Dermis blood vessel endothelial cell (primary cell): ENCODE results near the gene DUXB. TPM values are rescaled to one million over a fixed set of nuclear protein-coding genes. Genes with fewer than 3 reads are reported as not detected.

Experiments used
- DNase-seq: peaks from one replicate; pipeline ENCODE4 v3.0.0; 2010
- total RNA-seq: library from RNA; depleted of rRNA; stranded (reverse); fragments of >200 nt; gene quantifications from 2 replicates; pipeline ENCODE4 v1.2.3, GENCODE V29; 2014

The DUXB gene
- not detected in 2 replicates for total RNA-seq

- DNase-seq: no peak
These were observed at the start of gene DUXB for GRCh38 chr16:75701361-75701760. DUXB (minus strand) TSS chr16:75701461; CDS start chr16:75701418, 43 bp downstream.

- no peak for DNase-seq
These were observed 49.3 kb upstream of the DUXB start for GRCh38 chr16:75750528-75750927.

GRCh38 chr16:75746359-75746758 lies 45.1 kb upstream of the DUXB start:
- no peak for DNase-seq

- no peak for DNase-seq
These were observed 44.6 kb upstream of the DUXB start for GRCh38 chr16:75745823-75746222.

GRCh38 chr16:75745242-75745641 lies 44.0 kb upstream of the DUXB start:
- no peak for DNase-seq

- no peak for DNase-seq
These were observed 41.3 kb upstream of the DUXB start for GRCh38 chr16:75742424-75743047.

GRCh38 chr16:75733305-75734211 lies 32.3 kb upstream of the DUXB start:
- DNase-seq: no peak

- no peak for DNase-seq
These were observed 31.6 kb upstream of the DUXB start for GRCh38 chr16:75732871-75733270.

GRCh38 chr16:75727221-75727620 lies 26.0 kb upstream of the DUXB start:
- no peak for DNase-seq

- no peak for DNase-seq
These were observed 25.1 kb upstream of the DUXB start, which contains the start of gene CPHXL for GRCh38 chr16:75726390-75726789. CPHXL (minus strand) TSS chr16:75726490; CDS start chr16:75726442, 48 bp downstream.

GRCh38 chr16:75718452-75718851 lies 17.2 kb upstream of the DUXB start:
- DNase-seq: no peak

- no peak for DNase-seq
These were observed 13.4 kb upstream of the DUXB start for GRCh38 chr16:75714661-75715060.

- DNase-seq: no peak
These were observed 9.1 kb upstream of the DUXB start for GRCh38 chr16:75710344-75710743.

- DNase-seq: no peak
These were observed 2.0 kb upstream of the DUXB start for GRCh38 chr16:75703306-75703705.

GRCh38 chr16:75702242-75702641 lies 981 bp upstream of the DUXB start:
- no peak for DNase-seq

- DNase-seq: no peak
These were observed 3.7 kb downstream of the DUXB start for GRCh38 chr16:75697571-75697970.

GRCh38 chr16:75695708-75696107 lies 5.6 kb downstream of the DUXB start:
- DNase-seq: no peak

GRCh38 chr16:75687361-75687760 lies 13.9 kb downstream of the DUXB start:
- no peak for DNase-seq

- no peak for DNase-seq
These were observed 19.0 kb downstream of the DUXB start for GRCh38 chr16:75682308-75682707.

GRCh38 chr16:75679366-75679765 lies 21.9 kb downstream of the DUXB start:
- peak; percentile 74 for DNase-seq

GRCh38 chr16:75676909-75677308 lies 24.4 kb downstream of the DUXB start, which contains the start of gene CPHXL2:
CPHXL2 (minus strand) TSS chr16:75677009; CDS start chr16:75676999, 10 bp downstream.
- no peak for DNase-seq

GRCh38 chr16:75667503-75667902 lies 33.8 kb downstream of the DUXB start:
- DNase-seq: no peak

GRCh38 chr16:75660726-75661302 lies 40.4 kb downstream of the DUXB start:
- DNase-seq: peak; percentile 67
